ENCODE data around the gene RAD51.

RAD51 gene

GRCh38 chr15:40737048-40737447, 42.1 kb downstream of the RAD51 start:
- TF ChIP-seq ZNF70 (CRISPR knock-in tag; IDR thresholded peaks at IDR 0.05) (no peak), OSR1 (CRISPR knock-in tag; IDR thresholded peaks at IDR 0.05) (no peak), ESRRG (CRISPR knock-in tag; IDR thresholded peaks at IDR 0.05) (no peak), TSHZ2 (CRISPR knock-in tag; IDR thresholded peaks at IDR 0.05) (no peak), CSRNP3 (CRISPR knock-in tag; IDR thresholded peaks at IDR 0.05) (no peak), ISL1 (CRISPR knock-in tag; IDR thresholded peaks at IDR 0.05) (no peak), PATZ1 (CRISPR knock-in tag; IDR thresholded peaks at IDR 0.05; ENCODE audit: borderline replicate concordance) (no peak), ZFP3 (CRISPR knock-in tag; IDR thresholded peaks at IDR 0.05) (no peak), ZFP30 (CRISPR knock-in tag; IDR thresholded peaks at IDR 0.05) (no peak), CREB5 (CRISPR knock-in tag; IDR thresholded peaks at IDR 0.05; ENCODE audit: low read depth) (no peak), PPARA (CRISPR knock-in tag; IDR thresholded peaks at IDR 0.05; ENCODE audit: borderline replicate concordance) (no peak), ZNF8 (CRISPR knock-in tag; IDR thresholded peaks at IDR 0.05) (no peak), ARNTL (CRISPR knock-in tag; IDR thresholded peaks at IDR 0.05; ENCODE audit: borderline replicate concordance, low read depth) (no peak), POU6F1 (CRISPR knock-in tag; IDR thresholded peaks at IDR 0.05; ENCODE audit: borderline replicate concordance, low read depth) (no peak), ZC3H10 (CRISPR knock-in tag; IDR thresholded peaks at IDR 0.05) (no peak), TCF4 (CRISPR knock-in tag; IDR thresholded peaks at IDR 0.05; ENCODE audit: borderline replicate concordance) (no peak), ZNF565 (CRISPR knock-in tag; conservative IDR thresholded peaks at IDR 0.05; ENCODE audit: low read depth) (no peak)
- ATAC-seq = no peak

GRCh38 chr15:40739047-40739446, 44.1 kb downstream of the RAD51 start:
- no peak for ATAC-seq
- TF ChIP-seq ZFP3 (CRISPR knock-in tag; IDR thresholded peaks at IDR 0.05) (no peak), RARB (CRISPR knock-in tag; IDR thresholded peaks at IDR 0.05) (no peak), CREB5 (CRISPR knock-in tag; IDR thresholded peaks at IDR 0.05; ENCODE audit: low read depth) (no peak), TCF4 (CRISPR knock-in tag; IDR thresholded peaks at IDR 0.05; ENCODE audit: borderline replicate concordance) (no peak), POU6F1 (CRISPR knock-in tag; IDR thresholded peaks at IDR 0.05; ENCODE audit: borderline replicate concordance, low read depth) (no peak), ISL1 (CRISPR knock-in tag; IDR thresholded peaks at IDR 0.05) (no peak), TOX (CRISPR knock-in tag; IDR thresholded peaks at IDR 0.05; ENCODE audit: borderline replicate concordance) (no peak), SNAI2 (CRISPR knock-in tag; IDR thresholded peaks at IDR 0.05) (no peak), ZFP30 (CRISPR knock-in tag; IDR thresholded peaks at IDR 0.05) (no peak), TSHZ2 (CRISPR knock-in tag; IDR thresholded peaks at IDR 0.05) (no peak), ZC3H10 (CRISPR knock-in tag; IDR thresholded peaks at IDR 0.05) (no peak), ZNF8 (CRISPR knock-in tag; IDR thresholded peaks at IDR 0.05) (no peak), ARNTL (CRISPR knock-in tag; IDR thresholded peaks at IDR 0.05; ENCODE audit: borderline replicate concordance, low read depth) (no peak), CSRNP3 (CRISPR knock-in tag; IDR thresholded peaks at IDR 0.05) (no peak), ZNF70 (CRISPR knock-in tag; IDR thresholded peaks at IDR 0.05) (no peak), BACH2 (CRISPR knock-in tag; IDR thresholded peaks at IDR 0.05; ENCODE audit: borderline replicate concordance) (no peak), PPARA (CRISPR knock-in tag; IDR thresholded peaks at IDR 0.05; ENCODE audit: borderline replicate concordance) (no peak), ZNF565 (CRISPR knock-in tag; conservative IDR thresholded peaks at IDR 0.05; ENCODE audit: low read depth) (no peak)

Measured in SK-N-SH treated with all-trans-retinoic acid at 6 μM for 48 hours (cell line).